ENCODE results near the gene TULP3. TPM values are rescaled to one million over a fixed set of nuclear protein-coding genes. Genes with fewer than 3 reads are reported as not detected.

The TULP3 gene
- total and polyA plus RNA-seq, 2 of the 8 experiments (the other 6 are each of a cell fraction or from before 2014, with no cell fraction given): 18.4 to 21.2 TPM

GRCh38 chr12:2923057-2923456, 32.4 kb downstream of the TULP3 start (continued):
- TF ChIP-seq CHD7 (IDR thresholded peaks at IDR 0.05; ENCODE audit: insufficient replicate concordance, low read length): no peak
